GM19372 (cell line): ENCODE results near the gene SLC48A1.

Source experiments
- ATAC-seq: cut with Tn5 transposase; IDR thresholded peaks from one replicate; pipeline ENCODE4 v1.9.1; 2021; ENCODE audit warnings: mild to moderate bottlenecking, low read depth, moderate library complexity; ENCODE audit not compliant: unreplicated experiment

SLC48A1 gene

DNA sequence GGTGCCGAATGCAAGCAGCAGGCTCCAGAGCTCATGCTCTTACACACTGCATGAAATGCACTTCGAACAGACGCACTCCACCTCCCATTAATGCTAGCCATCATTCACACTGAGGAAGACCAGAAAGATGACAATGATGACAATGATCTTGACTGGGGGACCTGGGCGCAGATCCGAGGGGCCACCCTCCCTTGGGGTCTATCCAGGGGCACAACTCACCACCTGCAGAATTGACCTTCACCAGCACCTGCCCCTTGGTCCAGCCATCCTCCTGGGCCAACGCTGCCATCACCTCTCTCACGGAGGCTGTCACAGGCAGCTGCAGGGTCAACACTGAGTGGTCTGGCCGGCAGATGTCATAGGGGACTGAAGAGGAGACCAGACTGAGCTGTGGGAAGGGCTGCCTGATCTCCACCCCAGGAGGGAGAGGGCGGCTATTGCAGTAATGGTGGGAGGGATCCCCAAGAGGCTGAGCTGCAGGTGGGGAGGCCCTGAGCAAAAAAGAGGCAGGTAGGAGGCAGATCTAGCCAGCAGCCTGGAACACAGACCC, 29.7 kb upstream of the SLC48A1 start:
- no peak for ATAC-seq

DNA sequence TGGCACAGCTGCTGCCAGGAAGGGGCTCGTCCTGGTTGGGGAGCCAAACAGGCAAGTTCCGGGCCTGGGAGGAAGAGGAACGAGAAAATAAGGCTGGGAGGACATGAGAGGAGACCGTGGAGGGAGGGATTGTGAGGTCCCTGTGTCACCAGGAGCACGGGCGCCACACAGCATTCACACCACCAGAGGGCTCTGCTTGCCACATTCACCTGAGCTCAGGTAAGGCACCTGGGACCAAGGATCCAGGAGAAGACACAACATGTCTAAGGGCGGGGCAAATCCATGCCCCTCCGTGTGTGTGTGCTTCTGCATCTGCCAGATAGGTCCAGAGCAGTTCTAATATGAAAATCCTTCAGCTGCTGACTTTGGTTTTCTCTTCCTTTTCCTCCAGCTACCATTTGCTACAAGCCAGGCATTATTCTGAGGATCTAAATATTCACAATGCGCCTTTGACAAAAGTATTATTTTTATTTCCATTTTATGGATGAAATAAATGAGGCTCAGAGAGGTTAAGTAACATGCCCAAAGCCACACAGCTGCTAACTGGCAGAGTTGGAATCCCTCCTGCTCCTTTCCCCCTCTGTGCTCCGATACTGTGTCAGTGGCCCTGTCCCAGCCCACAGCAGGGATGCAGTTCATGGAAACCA, 28.9 kb upstream of the SLC48A1 start:
- no peak for ATAC-seq

DNA sequence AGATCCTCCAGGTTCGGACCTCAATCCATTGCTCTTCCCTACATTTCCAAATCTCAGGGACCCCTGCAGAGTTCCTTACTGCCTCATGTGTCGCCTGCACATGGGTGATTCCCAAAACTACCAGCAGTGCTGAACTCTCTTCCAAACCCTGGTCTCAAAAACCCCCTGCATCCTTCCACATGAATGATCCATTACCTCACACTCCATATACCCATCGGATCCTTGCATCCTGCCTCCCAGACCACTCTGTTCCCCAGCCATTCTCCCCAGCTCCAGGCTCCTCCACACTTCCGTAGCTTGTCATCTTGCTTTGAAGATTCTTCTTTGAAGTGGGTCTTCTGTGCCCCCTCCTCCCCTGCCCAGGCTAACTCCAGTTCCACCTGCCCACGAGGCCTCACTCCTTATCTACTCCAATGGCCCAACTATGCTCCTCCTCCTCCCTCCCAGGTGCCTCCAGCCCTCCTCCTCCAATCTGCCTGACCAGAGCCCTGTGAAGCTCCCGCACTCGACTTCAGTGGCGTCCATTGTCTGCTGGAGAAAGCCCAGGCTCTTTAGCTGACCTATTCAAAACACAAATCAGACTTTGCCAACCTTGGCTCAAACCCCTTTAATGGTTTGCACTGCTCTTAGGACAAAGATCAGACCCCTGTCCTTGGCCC, 28.1 kb upstream of the SLC48A1 start:
- ATAC-seq, result no peak

DNA sequence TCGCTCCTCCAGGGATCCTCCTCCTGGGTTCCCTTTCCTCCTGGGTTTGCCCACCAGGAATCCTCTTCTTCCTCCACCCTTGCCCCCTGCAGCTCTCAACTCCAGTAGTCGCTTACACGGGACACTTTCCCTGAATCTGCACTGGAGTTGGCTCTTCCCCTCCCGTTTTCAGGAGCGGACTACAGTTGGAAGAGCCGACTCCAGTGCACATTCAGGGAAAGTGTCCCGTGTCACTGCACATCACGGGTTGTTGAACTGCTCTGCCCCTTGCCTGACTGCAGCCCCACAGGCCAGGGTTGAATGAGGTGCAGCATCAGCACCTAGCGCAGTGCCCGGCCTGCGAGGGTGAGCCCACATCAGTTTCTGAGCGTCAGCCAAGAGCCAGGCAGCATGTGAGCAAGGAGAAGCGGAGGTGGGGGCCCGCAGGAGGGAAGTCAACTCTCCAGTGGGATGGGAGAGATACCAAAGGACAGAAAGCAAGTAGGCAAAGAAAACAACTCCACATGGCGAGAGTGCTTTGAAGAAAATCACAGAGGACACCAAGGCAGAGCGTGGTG, 27.5 kb upstream of the SLC48A1 start:
- ATAC-seq, result no peak

DNA sequence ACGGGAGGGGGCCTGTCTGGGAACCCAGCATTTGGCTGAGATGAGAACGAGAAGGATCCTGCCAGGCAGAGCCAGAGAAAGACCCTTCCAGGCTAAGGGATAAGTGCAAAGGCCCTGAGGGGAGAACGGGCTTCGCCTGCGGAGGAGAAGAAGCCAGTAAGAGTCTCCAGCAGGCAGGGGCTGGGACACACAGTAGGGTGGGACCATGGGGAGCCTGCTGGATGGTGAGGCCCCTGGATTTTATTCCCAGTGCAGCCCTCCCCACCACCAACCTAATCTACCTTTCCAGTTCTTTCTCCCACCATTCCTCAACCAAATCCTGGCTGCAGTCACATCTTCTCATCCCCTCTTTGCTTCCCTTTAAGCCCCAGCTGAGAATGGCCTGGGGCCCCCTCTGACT, 27.0 kb upstream of the SLC48A1 start:
- ATAC-seq, result no peak

DNA sequence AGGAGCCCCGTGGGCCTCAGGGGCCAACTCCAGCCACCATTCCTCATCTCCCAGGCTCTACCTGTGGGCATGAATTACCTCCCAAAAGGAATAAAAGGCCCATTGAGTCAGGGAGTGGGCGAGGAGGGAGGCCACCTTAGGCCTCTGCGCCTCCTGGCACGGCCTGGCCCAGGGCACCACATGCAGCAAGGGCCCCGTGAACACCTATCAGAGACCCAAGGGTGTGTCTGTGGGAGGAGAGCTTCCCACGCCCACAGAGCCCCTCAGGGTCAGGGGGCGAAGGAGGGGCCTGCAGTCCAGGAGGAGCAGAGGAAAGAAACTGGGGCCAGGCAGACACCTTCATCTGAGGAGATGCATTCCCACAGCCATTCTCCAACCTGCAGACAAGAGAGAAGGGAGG, 26.5 kb upstream of the SLC48A1 start:
- ATAC-seq, result no peak

DNA sequence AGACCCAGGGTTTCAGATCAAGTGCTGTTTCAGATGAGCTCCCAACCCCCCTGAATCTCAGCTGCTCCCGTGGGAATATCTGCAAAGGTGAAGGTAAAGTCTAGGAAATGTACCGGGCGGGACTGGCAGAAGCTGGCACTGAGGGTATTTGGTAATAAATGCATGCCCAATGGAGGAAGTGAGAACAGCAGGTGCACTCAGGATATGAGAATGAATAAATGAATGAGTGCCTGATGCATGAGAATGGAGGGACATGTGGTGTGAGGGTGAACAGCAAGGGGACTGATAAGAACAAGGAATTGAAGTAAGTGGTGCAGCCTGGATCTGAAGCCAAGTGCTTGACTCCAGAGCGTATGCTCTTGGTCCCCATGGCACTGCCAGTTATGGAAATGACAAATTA, 25.9 kb upstream of the SLC48A1 start:
- ATAC-seq, result no peak

DNA sequence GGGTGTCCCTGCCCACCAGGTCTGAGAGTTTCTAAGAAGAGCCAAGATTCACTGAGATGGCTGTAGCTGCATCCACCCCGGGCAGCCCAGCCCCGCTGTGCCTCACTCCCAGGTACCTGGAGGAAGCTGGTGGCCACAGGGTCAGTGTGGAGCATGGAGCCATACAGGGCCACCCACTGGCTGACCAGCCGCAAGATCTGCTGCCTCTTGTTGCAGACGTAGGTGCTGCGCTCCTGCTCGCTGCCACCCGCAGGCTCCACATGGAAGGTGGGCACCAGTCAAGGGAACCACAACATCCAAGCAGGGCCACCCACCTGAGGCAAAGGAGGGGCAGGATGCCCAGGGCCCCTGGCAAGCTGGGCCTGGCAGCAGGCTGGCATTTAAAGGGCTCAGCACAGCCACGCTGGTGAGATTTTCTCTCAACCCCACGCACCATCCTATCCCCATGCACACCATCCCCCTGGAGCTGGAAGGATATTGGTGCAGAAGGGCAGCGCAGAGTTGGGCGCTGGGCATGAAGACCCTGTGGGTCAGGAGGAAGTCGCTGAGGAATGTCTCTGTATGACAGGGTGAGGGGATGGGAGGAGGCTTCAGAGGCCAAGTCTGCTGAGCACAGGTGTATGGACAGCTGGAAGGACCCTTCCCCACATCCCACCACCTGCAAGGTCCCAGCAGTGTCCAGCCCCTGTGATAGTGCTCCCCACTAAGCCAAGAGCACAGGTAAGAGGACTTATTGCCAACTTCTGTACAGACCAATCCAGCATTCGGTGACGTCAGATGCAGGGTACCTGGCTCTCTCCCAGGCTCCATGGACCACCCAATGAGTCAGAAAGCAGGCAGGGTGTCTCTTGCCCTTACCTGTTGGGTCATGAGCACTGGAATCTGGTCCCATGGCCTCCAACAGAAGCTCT, 25.2 kb upstream of the SLC48A1 start:
- ATAC-seq, result no peak

DNA sequence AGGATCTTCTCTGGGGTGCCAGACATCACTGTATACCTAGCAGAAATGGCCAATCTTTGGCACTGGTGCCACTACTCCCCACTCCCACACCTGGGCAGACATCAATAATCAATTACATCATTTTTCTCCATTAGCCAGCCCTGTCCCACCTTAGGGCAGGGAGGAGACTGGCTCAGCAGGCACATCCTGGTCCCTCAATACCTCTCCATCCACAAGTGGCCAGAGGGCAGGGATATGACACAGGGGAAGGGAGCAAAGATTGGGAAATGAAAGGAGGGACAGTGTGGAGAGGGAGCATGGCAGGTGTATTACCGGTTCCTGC, 24.6 kb upstream of the SLC48A1 start:
- no peak for ATAC-seq

DNA sequence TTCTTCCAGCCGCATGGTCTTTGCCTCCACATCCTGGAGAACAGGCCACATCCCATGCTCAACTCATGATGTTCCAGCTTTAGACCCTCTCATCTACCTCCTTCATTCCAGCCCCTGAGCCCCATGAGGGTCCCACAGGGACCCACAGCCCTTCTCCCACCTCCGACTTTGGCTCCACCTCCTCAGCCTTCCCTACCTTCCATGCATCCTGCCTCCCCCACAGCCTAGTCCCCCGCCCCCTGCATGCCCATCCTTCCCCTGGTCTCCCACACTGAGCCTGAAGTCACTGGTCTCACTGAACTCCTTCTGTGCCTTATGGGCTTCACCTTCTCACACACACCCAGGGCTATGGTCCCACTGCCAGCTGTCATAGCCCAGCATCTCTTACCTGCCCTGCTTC, 24.1 kb upstream of the SLC48A1 start:
- ATAC-seq, result no peak

DNA sequence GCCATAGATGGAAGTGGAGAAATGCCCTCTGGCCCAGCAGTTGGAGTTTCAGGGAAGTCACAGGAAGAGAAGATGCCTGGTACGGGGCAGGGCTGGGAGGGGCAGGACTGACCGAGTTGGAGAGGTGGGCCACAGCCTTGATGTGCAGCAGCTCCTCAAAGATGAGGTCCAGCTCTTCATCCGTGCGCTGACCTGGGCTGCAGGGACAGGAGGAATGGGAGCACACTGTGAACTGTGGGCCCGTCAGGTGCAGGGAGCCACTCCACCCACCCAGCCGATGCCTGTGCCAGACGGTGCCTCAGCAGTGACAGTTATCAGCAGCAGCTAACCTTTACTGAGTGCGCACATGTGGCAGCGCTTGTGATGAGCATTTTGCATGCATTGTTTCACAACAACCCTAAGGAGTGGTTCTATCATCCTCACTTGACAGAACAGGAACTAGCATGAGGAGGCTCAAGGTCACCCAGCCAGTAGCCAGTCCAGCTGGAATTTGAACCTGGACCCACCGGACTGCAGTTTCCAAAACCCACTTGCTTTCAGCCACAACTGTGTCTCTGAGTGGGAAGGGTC, 22.7 kb upstream of the SLC48A1 start:
- no peak for ATAC-seq

DNA sequence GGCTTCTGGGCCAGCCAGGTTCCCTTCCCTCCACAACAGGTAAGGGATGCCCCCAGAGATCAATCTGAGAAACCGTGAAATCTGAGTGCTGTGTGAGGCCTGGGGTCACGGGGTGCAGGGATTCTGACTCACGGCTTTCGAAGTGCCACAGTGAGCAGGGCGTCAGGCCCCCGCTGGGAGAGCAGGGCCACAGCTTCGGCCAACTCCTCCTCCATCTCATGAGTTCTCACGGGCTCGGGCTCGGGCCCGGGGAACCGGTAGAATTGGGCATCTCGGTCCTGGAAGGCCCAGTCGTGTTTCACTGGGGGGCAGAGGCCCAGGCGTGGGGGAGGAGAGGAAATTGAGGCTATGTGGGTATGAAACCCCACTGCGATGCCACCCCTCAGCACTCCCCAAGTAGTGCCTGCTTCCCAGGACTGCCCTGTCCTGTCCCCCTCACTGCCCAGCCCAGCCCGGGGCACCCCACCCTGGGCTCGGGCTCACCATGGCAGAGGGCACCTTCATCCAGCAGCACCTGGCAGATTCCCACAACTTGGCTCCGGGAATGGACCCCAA, 22.0 kb upstream of the SLC48A1 start:
- no peak for ATAC-seq

DNA sequence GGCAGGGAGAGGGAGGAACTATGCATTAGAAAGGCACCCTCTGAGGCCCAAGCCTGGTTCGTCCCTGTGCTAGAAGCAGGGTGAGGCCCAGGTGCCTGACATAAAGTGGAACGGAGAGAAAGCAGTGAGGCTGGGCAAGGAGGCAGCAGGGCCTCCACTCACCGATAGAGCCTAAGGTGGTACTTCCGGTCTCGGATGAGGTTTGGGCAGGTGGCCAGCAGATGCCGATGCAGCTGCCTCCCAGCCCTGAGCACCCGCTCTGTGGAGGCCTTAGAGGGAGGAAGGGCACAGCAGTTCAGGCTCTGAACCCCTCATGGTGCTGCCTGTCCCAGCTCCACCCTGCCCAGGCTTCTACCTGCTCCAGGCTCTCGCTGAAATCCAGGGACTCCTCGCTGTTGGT, 21.5 kb upstream of the SLC48A1 start:
- ATAC-seq, result no peak

DNA sequence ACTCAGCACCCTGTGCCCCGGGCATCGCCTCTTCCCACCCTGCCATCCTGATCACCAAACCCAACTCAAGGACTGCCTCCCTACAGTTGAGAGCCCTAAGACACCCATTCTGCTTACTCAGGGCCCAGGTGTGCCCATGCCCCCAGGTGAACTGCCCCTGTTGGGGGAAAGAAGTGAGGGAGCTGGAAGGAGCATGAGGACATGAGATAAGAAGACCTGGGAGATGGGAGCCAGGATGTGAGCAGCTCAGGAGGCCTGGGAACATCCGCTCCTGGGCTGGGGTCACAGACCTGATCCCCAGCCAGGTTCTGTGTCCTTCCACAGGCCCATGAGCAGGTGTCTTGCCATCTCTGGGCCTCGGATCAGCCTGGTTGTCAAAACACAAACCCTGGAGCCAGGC, 20.9 kb upstream of the SLC48A1 start:
- ATAC-seq, result no peak

DNA sequence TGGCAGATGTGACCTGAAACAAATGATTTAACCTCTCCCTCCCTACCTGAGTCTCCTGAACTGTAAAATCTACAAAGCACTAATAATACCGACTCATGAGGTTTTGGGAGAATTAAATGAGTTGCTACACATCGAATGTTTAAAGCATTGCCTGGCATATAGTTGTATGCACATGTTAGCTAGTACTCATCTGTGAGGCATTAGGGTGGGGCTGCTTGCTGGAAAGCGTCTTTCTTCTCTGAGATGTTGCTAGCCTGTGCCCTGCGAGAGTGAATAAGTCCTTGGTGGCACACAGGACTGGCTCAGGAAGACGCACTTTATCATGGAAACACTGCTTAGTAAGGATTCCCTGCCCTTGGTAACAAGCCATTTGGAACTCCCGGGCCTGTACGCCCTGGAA, 20.5 kb upstream of the SLC48A1 start:
- no peak for ATAC-seq

DNA sequence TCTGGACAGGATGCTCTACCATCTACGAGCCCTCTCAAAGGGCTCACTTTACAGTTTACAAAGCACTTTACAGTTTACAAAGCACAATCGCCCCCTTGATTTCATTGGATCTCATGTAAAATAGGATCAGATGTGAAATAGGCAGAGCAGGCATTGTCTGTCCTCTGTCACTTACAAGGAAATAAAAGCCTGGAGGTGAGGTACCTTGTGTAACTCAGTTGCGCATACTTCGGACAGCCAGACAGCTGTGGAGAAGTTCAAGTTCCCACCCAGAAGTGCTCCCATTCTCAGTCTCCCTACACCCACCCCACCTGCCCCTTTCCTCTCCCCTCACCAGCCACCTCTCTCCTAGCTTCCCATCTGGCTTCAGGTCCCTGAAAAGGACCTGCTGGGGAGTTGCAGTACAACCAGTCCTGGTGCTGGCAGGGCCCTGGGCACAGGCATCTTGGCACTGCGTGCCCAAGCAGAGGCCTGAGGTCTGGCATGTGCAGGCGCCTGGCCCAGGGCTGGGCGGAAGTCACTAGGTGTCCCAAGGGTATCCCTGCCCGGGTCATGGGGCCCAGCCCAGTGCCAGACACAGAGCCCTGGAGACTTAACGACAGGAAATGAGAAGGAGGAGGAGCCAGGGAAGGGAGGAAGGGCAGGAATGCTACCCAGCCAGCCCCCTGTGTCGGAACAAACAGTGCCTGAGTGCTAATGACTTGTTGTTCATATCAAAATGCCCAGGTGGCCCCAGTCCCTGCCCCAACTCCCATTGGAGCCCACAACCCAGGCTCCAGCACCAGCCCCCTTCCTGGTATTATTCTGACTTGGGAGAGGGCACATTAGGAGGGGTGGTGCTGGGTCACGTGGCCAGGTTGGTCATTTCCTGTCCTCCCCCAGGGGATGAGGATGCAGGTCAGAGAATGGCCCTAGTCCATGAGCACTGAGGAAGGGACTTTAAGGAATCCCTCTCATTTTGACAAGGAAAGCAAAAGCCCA, 19.7 kb upstream of the SLC48A1 start:
- ATAC-seq, result no peak

DNA sequence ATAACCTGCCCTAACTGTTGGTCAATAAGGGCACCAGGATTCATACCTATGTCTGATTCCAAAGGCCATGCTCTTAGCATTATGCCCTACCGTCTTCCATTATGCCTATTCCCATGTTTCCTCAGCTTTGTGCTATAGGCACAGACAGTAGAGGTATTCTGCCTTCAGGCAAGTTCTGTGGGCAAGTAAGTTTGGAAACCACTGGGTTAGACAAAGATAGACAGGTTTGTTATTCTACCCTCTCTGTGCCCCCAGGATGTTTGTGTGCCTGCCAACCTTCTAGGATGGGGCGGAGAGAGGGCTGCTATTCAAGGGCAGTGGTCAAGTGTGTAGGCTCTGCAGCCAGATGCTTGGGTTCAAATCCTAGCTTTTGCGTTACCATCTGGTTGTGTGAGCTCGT, 18.9 kb upstream of the SLC48A1 start:
- no peak for ATAC-seq

DNA sequence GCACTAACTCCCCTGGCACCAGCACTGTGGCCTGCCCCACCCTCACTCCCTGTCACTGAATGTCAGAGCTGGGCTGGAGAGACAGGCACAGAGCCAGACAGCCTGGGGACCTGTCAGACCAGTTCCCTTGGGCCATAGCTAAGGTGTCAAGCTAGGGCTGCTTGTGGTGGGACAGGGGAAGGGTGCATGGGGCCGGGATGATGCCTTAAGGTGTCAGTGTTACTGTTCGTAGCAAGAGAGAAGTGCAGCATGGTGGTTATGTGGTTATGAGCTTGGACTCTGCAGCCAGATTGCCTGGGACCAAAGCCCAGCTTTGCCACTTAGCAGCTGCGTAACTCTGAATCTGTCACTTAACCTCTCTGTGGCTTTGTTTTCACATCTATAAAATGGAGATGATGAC, 18.2 kb upstream of the SLC48A1 start:
- ATAC-seq, result peak; percentile 7
